A549 (cell line): ENCODE measurements around the gene UBAP1L. TPM values are rescaled to one million over a fixed set of nuclear protein-coding genes. Genes with fewer than 3 reads are reported as not detected.

Source experiments
- ATAC-seq, 2 experiments: fragments of 200-7000 bp in 1 of 2; fragments of >200 bp in 1 of 2; cut with Nextera tagmentation in 1 of 2; cut with Tn5 transposase in 1 of 2; 3 replicates each; pipeline versions ENCODE4 v1.8.0 to v1.9.1; 2018 to 2020; ENCODE audit warnings: mild to moderate bottlenecking in 1 of 2, moderate library complexity in 1 of 2
- CTCF ChIA-PET: fragments of 300-600 bp; sonication (Branson Sonifier 250); formaldehyde crosslinking; extraction: SDS; loops from one replicate; lab custom pipeline; 2021; ENCODE audit warnings: antibody characterized with exemption, inconsistent platforms; lab: Yijun Ruan, JAX
- POLR2A ChIA-PET: fragments of 350-600 bp; formaldehyde crosslinking; extraction: SDS; loops from one replicate; lab custom pipeline; 2021; ENCODE audit warnings: antibody characterized with exemption, inconsistent platforms; lab: Yijun Ruan, JAX
- DNase-seq, 2 experiments: peaks; one replicate each; pipeline versions ENCODE4 v3.0.0 to v3.0.0-alpha.2; 2011 to 2016; ENCODE audit warnings: low read depth in 1 of 2, low spot score in 1 of 2
- FAIRE-seq: peaks from 2 replicates; lab custom pipeline; 2011; peaks lifted over from hg19 to GRCh38; lab: Jason Lieb, UNC
- H3K27ac ChIP-seq, 2 experiments: fragments of >200 bp; sonication (Bioruptor Twin); formaldehyde crosslinking; 3 replicates each; pipeline ENCODE4 v1.5.1; 2016 to 2017
- H3K4me1 ChIP-seq: fragments of >200 bp; sonication (Bioruptor Twin); formaldehyde crosslinking; 3 replicates; pipeline ENCODE4 v1.6.1; 2016
- H3K4me2 ChIP-seq: fragments of >200 bp; sonication (Bioruptor Twin); formaldehyde crosslinking; 3 replicates; pipeline ENCODE4 v1.6.1; 2016
- H3K4me3 ChIP-seq: fragments of >200 bp; sonication (Bioruptor Twin); formaldehyde crosslinking; 3 replicates; pipeline ENCODE4 v1.5.1; 2016
- H3K9me3 ChIP-seq: fragments of >200 bp; sonication (Bioruptor Twin); formaldehyde crosslinking; 3 replicates; pipeline ENCODE4 v1.6.1; 2016
- CHD2 ChIP-seq: fragments of 150-350 bp; IDR thresholded peaks from 2 replicates; pipeline ENCODE4 v1.6.1; 2014; ENCODE audit warnings: low read length; ENCODE audit not compliant: partially characterized antibody
- EHF ChIP-seq: fragments of 250-450 bp; sonication (Bioruptor Pico); IDR thresholded peaks from 2 replicates; pipeline ENCODE4 v1.5.0; 2020; ENCODE audit warnings: mild to moderate bottlenecking
- ELK1 ChIP-seq: fragments of 150-350 bp; IDR thresholded peaks from 2 replicates; pipeline ENCODE4 v1.6.1; 2014; ENCODE audit warnings: low read depth, mild to moderate bottlenecking, low read length
- EP300 ChIP-seq, 2 experiments: fragments of >200 bp; sonication (Bioruptor Twin); formaldehyde crosslinking; IDR thresholded peaks; 2 replicates in 1 of 2; 3 replicates in 1 of 2; pipeline ENCODE4 v1.6.1; 2016 to 2017
- ESRRA ChIP-seq: fragments of 150-350 bp; IDR thresholded peaks from 2 replicates; pipeline ENCODE4 v1.6.1; 2014; ENCODE audit warnings: mild to moderate bottlenecking, low read length, borderline replicate concordance
- FOXS1 ChIP-seq: fragments of 250-450 bp; sonication (Bioruptor Pico); IDR thresholded peaks from 2 replicates; pipeline ENCODE4 v1.5.0; 2020; ENCODE audit warnings: mild to moderate bottlenecking, moderate library complexity
- HEYL ChIP-seq: fragments of 250-450 bp; sonication (Bioruptor Pico); IDR thresholded peaks from 2 replicates; pipeline ENCODE4 v1.8.0; 2021; ENCODE audit warnings: mild to moderate bottlenecking, moderate library complexity
- HOXB5 ChIP-seq: fragments of 250-450 bp; sonication (Bioruptor Pico); IDR thresholded peaks from 2 replicates; pipeline ENCODE4 v1.5.0; 2020; ENCODE audit warnings: mild to moderate bottlenecking, moderate library complexity
- JUN ChIP-seq, 2 experiments: fragments of >200 bp; sonication (Bioruptor Twin); formaldehyde crosslinking; IDR thresholded peaks; 2 replicates in 1 of 2; 3 replicates in 1 of 2; pipeline ENCODE4 v1.6.1; 2016 to 2017
- KDM1A ChIP-seq: fragments of 200-600 bp; sonication (generic); IDR thresholded peaks from 2 replicates; pipeline ENCODE4 v1.6.1; 2016; ENCODE audit warnings: low read depth, mild to moderate bottlenecking
- MAX ChIP-seq: IDR thresholded peaks from 2 replicates; pipeline ENCODE4 v1.6.1; 2012
- MAZ ChIP-seq: fragments of 150-350 bp; IDR thresholded peaks from 2 replicates; pipeline ENCODE4 v1.6.1; 2014; ENCODE audit warnings: antibody characterized with exemption, low read depth, low read length, borderline replicate concordance
- MYC ChIP-seq: IDR thresholded peaks from 2 replicates; pipeline ENCODE4 v1.6.1; 2012; ENCODE audit warnings: mild to moderate bottlenecking, inconsistent platforms, low read length, improper control_type of control experiment, borderline replicate concordance
- NPAS2 ChIP-seq: fragments of 250-450 bp; sonication (Bioruptor Pico); IDR thresholded peaks from 2 replicates; pipeline ENCODE4 v1.8.0; 2022; ENCODE audit warnings: mild to moderate bottlenecking, moderate library complexity, borderline replicate concordance
- PHF8 ChIP-seq: fragments of 200-600 bp; sonication (generic); IDR thresholded peaks from 2 replicates; pipeline ENCODE4 v1.6.1; 2016; ENCODE audit warnings: low read depth, mild to moderate bottlenecking, antibody characterized with exemption, moderate library complexity, borderline replicate concordance
- POLR2A ChIP-seq: IDR thresholded peaks from 2 replicates; pipeline ENCODE4 v1.6.1; 2012; ENCODE audit warnings: mild to moderate bottlenecking, low read length
- POLR2AphosphoS2 ChIP-seq: conservative IDR thresholded peaks from 2 replicates; pipeline ENCODE4 v1.6.1; 2012; ENCODE audit warnings: low read length, improper control_type of control experiment, inconsistent platforms
- RCOR1 ChIP-seq: fragments of 150-350 bp; IDR thresholded peaks from 2 replicates; pipeline ENCODE4 v1.6.1; 2014; ENCODE audit warnings: antibody characterized with exemption, low read length, low read depth
- SMC3 ChIP-seq: fragments of >200 bp; sonication (Bioruptor Twin); formaldehyde crosslinking; IDR thresholded peaks from 3 replicates; pipeline ENCODE4 v1.6.1; 2018; ENCODE audit warnings: inconsistent platforms
- USF2 ChIP-seq: fragments of 450-650 bp; IDR thresholded peaks from 2 replicates; pipeline ENCODE4 v1.6.1; 2014; ENCODE audit warnings: antibody characterized with exemption
- ZNF302 ChIP-seq: fragments of 250-450 bp; sonication (Bioruptor Pico); IDR thresholded peaks from 2 replicates; pipeline ENCODE4 v1.9.0; 2021; ENCODE audit warnings: inconsistent platforms, mild to moderate bottlenecking, moderate library complexity
- WGBS: methylation state at CpG from one replicate; pipeline ENCODE4 v1.1.6; 2017; ENCODE audit errors: missing lambda C conversion rate; 5-methylcytosine and 5-hydroxymethylcytosine counted together
- polyA plus RNA-seq, 4 experiments: library from polyadenylated mRNA; depleted of rRNA in 3 of 4; stranded (reverse); fragments of >200 nt; fragmentation: RNase III in 1 of 4; extraction: RNeasy Plus Mini Kit Qiagen cat#74134 plus additional on column Dnase treatment in 1 of 4; gene quantifications; 2 replicates in 3 of 4; 3 replicates in 1 of 4; pipeline ENCODE4 v1.2.3, GENCODE V29; 2011 to 2017
- TF ChIP-seq, protein P1 (sequence below): fragments of 250-450 bp; sonication (Bioruptor Pico); IDR thresholded peaks from 2 replicates; pipeline ENCODE4 v1.5.0; 2021; ENCODE audit warnings: mild to moderate bottlenecking, moderate library complexity, borderline replicate concordance
- TF ChIP-seq, protein P2 (sequence below): fragments of >200 bp; sonication (Bioruptor Twin); formaldehyde crosslinking; IDR thresholded peaks from 3 replicates; pipeline ENCODE4 v1.6.1; 2016
- TF ChIP-seq, protein P3 (sequence below): fragments of >200 bp; sonication (Bioruptor Twin); formaldehyde crosslinking; IDR thresholded peaks from 3 replicates; pipeline ENCODE4 v1.5.1; 2016

UBAP1L gene
- polyA plus RNA-seq, 2 of the 4 experiments (the other 2 are of a cell fraction): 0.84 to 0.87 TPM

DNA sequence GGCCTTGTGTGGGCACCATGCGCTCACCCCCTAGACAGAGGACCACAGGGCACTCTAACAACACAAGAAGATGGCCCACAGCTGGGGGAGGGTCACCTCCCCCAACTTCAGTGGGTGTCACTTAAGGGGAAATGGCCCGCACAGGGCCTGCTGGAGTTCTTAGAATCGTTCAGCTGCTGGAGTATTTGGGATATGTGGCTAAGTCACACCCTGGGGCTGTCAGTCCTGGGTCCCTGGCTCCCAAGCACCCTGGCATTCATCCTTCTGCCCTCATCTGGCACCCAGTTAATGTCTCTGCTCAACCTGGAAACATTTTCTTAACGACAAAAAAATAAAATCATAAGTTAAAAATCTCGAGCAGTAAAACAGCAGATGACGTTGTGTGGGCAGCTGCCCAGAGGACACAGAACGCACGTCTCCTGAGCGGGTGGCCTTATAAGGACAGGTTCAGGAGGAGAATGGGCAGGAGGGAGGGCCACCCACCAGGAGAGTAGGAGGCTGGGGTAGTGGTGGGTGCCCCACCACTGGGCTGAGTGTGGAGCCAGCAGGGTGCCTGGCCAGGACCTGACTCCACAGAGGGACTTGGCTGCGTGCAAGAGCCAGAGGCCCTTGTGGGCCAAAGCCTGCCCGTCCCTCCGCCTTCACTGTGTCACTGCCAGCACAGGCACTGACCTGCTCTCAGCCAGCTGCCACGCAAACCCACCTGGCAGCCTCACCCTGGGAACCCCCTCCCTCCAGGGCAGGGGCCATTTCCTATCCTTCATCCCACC, 26.9 kb downstream of the UBAP1L start:
- H3K4me2 ChIP-seq: no peak overlapping the region
- FAIRE-seq (no peak), ATAC-seq (no peak), DNase-seq (no peak)
- TF ChIP-seq JUN (IDR thresholded peaks at IDR 0.05): no peak
- no peak for TF ChIP-seq POLR2A
- TF ChIP-seq MAX: no peak
- TF ChIP-seq HEYL: no peak
- no peak for TF ChIP-seq PHF8
- TF ChIP-seq, protein P1, sequence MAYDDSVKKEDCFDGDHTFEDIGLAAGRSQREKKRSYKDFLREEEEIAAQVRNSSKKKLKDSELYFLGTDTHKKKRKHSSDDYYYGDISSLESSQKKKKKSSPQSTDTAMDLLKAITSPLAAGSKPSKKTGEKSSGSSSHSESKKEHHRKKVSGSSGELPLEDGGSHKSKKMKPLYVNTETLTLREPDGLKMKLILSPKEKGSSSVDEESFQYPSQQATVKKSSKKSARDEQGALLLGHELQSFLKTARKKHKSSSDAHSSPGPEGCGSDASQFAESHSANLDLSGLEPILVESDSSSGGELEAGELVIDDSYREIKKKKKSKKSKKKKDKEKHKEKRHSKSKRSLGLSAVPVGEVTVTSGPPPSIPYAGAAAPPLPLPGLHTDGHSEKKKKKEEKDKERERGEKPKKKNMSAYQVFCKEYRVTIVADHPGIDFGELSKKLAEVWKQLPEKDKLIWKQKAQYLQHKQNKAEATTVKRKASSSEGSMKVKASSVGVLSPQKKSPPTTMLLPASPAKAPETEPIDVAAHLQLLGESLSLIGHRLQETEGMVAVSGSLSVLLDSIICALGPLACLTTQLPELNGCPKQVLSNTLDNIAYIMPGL (CRISPR knock-in tag): no peak
- TF ChIP-seq MAZ: no peak
- no peak for TF ChIP-seq POLR2AphosphoS2
- no peak for TF ChIP-seq ELK1
- TF ChIP-seq EHF (CRISPR knock-in tag): no peak
- TF ChIP-seq NPAS2 (CRISPR knock-in tag): no peak
- TF ChIP-seq, protein P2, sequence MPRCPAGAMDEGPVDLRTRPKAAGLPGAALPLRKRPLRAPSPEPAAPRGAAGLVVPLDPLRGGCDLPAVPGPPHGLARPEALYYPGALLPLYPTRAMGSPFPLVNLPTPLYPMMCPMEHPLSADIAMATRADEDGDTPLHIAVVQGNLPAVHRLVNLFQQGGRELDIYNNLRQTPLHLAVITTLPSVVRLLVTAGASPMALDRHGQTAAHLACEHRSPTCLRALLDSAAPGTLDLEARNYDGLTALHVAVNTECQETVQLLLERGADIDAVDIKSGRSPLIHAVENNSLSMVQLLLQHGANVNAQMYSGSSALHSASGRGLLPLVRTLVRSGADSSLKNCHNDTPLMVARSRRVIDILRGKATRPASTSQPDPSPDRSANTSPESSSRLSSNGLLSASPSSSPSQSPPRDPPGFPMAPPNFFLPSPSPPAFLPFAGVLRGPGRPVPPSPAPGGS: no peak
- WGBS: 88% methylated on average over 13 of the region's 13 CpGs
- ChIA-PET POLR2A (no interaction called here), CTCF (interaction anchor here (1.1 to 32.9 kb wide), 9 partner anchors 7 to 63 kb away, joined by 3 to 1280 read pairs (median 8); partner anchors contain the start of genes KBTBD13, RASL12 and SLC51B)
- no peak overlapping the region for H3K27ac ChIP-seq
- no peak overlapping the region for H3K4me3 ChIP-seq
- H3K4me1 ChIP-seq: no peaks in the 10 kb centered on the region
- H3K9me3 ChIP-seq: no peaks in the 10 kb centered on the region

DNA sequence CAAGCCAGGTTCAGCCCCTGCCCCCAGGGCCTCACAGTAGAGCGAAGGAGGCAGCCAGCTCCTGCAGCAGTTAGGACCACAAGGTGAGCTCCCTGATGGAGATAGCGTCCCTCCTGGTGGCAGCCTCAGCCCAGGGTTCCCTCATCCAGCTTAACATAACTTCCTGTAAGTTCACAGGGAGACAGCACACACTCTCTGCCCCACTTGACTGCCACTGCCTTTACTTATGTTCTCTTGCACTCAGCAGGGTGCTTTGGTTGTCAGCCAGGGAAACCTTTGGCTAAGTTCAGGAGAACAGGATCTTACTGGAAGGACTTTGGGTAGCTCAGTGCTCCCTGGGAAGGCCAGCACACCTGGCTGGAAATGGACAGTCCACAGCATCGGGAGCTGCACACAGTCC, 27.6 kb downstream of the UBAP1L start:
- 82% methylated on average over 2 of the region's 3 CpGs for WGBS
- POLR2A ChIA-PET: interaction anchor here (0.6 kb wide), 1 partner anchor 208 kb away, joined by 3 read pairs; no protein-coding TSS in a partner anchor
- Histone ChIP-seq H3K4me1 (no peaks in the 10 kb centered on the region), H3K27ac (no peak overlapping the region), H3K9me3 (no peaks in the 10 kb centered on the region), H3K4me2 (no peak overlapping the region), H3K4me3 (no peak overlapping the region)
- CTCF ChIA-PET: interaction anchor here (0.8 to 32.9 kb wide), 12 partner anchors 8 to 217 kb away, joined by 3 to 1280 read pairs (median 6); partner anchors contain the start of genes KBTBD13, RASL12, RNU5B-1 and SLC51B
- DNase-seq: no peak
- FAIRE-seq: no peak
- peak in 1 of 2 experiments; percentile 2; a peak in 2 of 6 replicates for ATAC-seq
- TF ChIP-seq CHD2: no peak
- TF ChIP-seq, protein P3, sequence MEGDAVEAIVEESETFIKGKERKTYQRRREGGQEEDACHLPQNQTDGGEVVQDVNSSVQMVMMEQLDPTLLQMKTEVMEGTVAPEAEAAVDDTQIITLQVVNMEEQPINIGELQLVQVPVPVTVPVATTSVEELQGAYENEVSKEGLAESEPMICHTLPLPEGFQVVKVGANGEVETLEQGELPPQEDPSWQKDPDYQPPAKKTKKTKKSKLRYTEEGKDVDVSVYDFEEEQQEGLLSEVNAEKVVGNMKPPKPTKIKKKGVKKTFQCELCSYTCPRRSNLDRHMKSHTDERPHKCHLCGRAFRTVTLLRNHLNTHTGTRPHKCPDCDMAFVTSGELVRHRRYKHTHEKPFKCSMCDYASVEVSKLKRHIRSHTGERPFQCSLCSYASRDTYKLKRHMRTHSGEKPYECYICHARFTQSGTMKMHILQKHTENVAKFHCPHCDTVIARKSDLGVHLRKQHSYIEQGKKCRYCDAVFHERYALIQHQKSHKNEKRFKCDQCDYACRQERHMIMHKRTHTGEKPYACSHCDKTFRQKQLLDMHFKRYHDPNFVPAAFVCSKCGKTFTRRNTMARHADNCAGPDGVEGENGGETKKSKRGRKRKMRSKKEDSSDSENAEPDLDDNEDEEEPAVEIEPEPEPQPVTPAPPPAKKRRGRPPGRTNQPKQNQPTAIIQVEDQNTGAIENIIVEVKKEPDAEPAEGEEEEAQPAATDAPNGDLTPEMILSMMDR: no peak
- no peak for TF ChIP-seq USF2
- TF ChIP-seq FOXS1 (CRISPR knock-in tag): no peak
- TF ChIP-seq HOXB5 (CRISPR knock-in tag): no peak
- TF ChIP-seq, protein P2: no peak
- TF ChIP-seq MYC: no peak
- TF ChIP-seq ESRRA: no peak
- no peak for TF ChIP-seq RCOR1
- TF ChIP-seq KDM1A: no peak
- no peak for TF ChIP-seq SMC3
- TF ChIP-seq NPAS2 (CRISPR knock-in tag): no peak
- no peak for TF ChIP-seq EP300 (IDR thresholded peaks at IDR 0.05)
- TF ChIP-seq, protein P1 (CRISPR knock-in tag): no peak
- TF ChIP-seq ZNF302 (CRISPR knock-in tag): no peak
